Measurements from ENCODE around the gene C14orf93. TPM values are rescaled to one million over a fixed set of nuclear protein-coding genes. Genes with fewer than 3 reads are reported as not detected.
"Not testable (repeated sequence)": the region's sequence is repeated elsewhere in the genome, so short reads cannot be mapped to it uniquely, and the experiment has no call there.

Gene C14orf93
- total RNA-seq, 1 donor from 2014 or later = 8.1 TPM

- intact Hi-C loops (cut with DNase I) = no loop called here
- ATAC-seq = no peak
- no peak for DNase-seq (ENCODE audit: low spot score)
Observed at GRCh38 chr14:22955702-22956569, 54.0 kb downstream of the C14orf93 start.

GRCh38 chr14:22952418-22952817, 57.5 kb downstream of the C14orf93 start:
- no peak for ATAC-seq
- DNase-seq (ENCODE audit: low spot score) = no peak
- intact Hi-C loops (cut with DNase I) = no loop called here

GRCh38 chr14:22951795-22952194, 58.1 kb downstream of the C14orf93 start:
- ATAC-seq; intact Hi-C loops (cut with DNase I); DNase-seq (ENCODE audit: low spot score): not testable (repeated sequence)

GRCh38 chr14:22945642-22946041, 64.3 kb downstream of the C14orf93 start:
- ATAC-seq (no peak), DNase-seq (ENCODE audit: low spot score) (no peak)
- intact Hi-C loops (cut with DNase I) = no loop called here

- intact Hi-C loops (cut with DNase I) = no loop called here
- DNase-seq (ENCODE audit: low spot score) (no peak), ATAC-seq (no peak)
Observed at GRCh38 chr14:22939684-22940083, 70.3 kb downstream of the C14orf93 start.

Other genes with a start within 250 kb of the C14orf93 start
- gene OXA1L, start 243.5 kb downstream of the C14orf93 start, total RNA-seq = 62.8 TPM
- gene SLC7A7, start 194.7 kb downstream of the C14orf93 start, total RNA-seq = 9.7 TPM
- 34.0 TPM for gene MRPL52, start 180.3 kb downstream of the C14orf93 start, total RNA-seq
- 138 TPM for gene MMP14, start 173.6 kb downstream of the C14orf93 start, total RNA-seq
- 106 TPM for gene LRP10, start 138.4 kb downstream of the C14orf93 start, total RNA-seq
- gene REM2, start 126.9 kb downstream of the C14orf93 start, total RNA-seq = 0.62 TPM
- gene RBM23, start 91.0 kb downstream of the C14orf93 start, total RNA-seq = 87.3 TPM
- 44.6 TPM for gene PRMT5, start 80.8 kb downstream of the C14orf93 start, total RNA-seq
- gene HAUS4, start 53.1 kb downstream of the C14orf93 start, total RNA-seq = 39.9 TPM
- gene AJUBA, start 27.6 kb downstream of the C14orf93 start, total RNA-seq = 24.8 TPM
- 70.1 TPM for gene PSMB5, start 24.8 kb upstream of the C14orf93 start, total RNA-seq
- not detected for gene PSMB11, start 32.1 kb upstream of the C14orf93 start, total RNA-seq
- 6.5 TPM for gene CDH24, start 47.4 kb upstream of the C14orf93 start, total RNA-seq
- 166 TPM for gene ACIN1, start 85.0 kb upstream of the C14orf93 start, total RNA-seq
- 32.2 TPM for gene C14orf119, start 85.4 kb upstream of the C14orf93 start, total RNA-seq
- gene CIROP, start 94.8 kb upstream of the C14orf93 start, total RNA-seq = not detected
- 0.31 TPM for gene CEBPE, start 109.1 kb upstream of the C14orf93 start, total RNA-seq
- 15.0 TPM for gene SLC7A8, start 173.5 kb upstream of the C14orf93 start, total RNA-seq
- gene RNF212B, start 227.8 kb upstream of the C14orf93 start, total RNA-seq = not detected